Mononuclear cell (primary cell): ENCODE data around the gene USP17L18. TPM values are rescaled to one million over a fixed set of nuclear protein-coding genes. Genes with fewer than 3 reads are reported as not detected.

ENCODE experiments used
- total RNA-seq: library from RNA; depleted of rRNA; stranded (reverse); fragments of >200 nt; gene quantifications from one replicate; pipeline ENCODE4 v1.2.3, GENCODE V29; 2012

USP17L18 gene
- total RNA-seq, 1 donor, result not detected

Other genes with a start within 250 kb of the USP17L18 start
- not detected for gene FAM90A26, start 78.2 kb upstream of the USP17L18 start, total RNA-seq
- gene USP17L10, start 38.0 kb upstream of the USP17L18 start, total RNA-seq, result not detected
- gene USP17L11, start 33.2 kb upstream of the USP17L18 start, total RNA-seq, result not detected
- not detected for gene USP17L12, start 28.5 kb upstream of the USP17L18 start, total RNA-seq
- not detected for gene USP17L13, start 23.7 kb upstream of the USP17L18 start, total RNA-seq
- not detected for gene USP17L15, start 14.2 kb upstream of the USP17L18 start, total RNA-seq
- not detected for gene USP17L17, start 4.8 kb upstream of the USP17L18 start, total RNA-seq
- gene USP17L19, start 4.7 kb downstream of the USP17L18 start, total RNA-seq, result not detected
- gene USP17L20, start 9.5 kb downstream of the USP17L18 start, total RNA-seq, result not detected
- gene USP17L21, start 14.2 kb downstream of the USP17L18 start, total RNA-seq, result not detected
- not detected for gene USP17L22, start 19.0 kb downstream of the USP17L18 start, total RNA-seq
- not detected for gene USP17L24, start 76.5 kb downstream of the USP17L18 start, total RNA-seq
- not detected for gene USP17L25, start 81.3 kb downstream of the USP17L18 start, total RNA-seq
- gene USP17L26, start 86.0 kb downstream of the USP17L18 start, total RNA-seq, result not detected
- gene USP17L5, start 90.8 kb downstream of the USP17L18 start, total RNA-seq, result not detected
- not detected for gene USP17L27, start 95.5 kb downstream of the USP17L18 start, total RNA-seq
- not detected for gene USP17L28, start 100.3 kb downstream of the USP17L18 start, total RNA-seq
- gene USP17L29, start 105.0 kb downstream of the USP17L18 start, total RNA-seq, result not detected
- gene USP17L30, start 114.5 kb downstream of the USP17L18 start, total RNA-seq, result not detected
- gene DEFB131A, start 195.8 kb downstream of the USP17L18 start, total RNA-seq, result not detected